Activated T-helper 2 cell treated with anti-CD3 and anti-CD28 coated beads, Interferon-gamma antibody, Interleukin-2, Interleukin-4, amounts not matched to agents 10 μg/mL and 5 μg/mL and 100 μg/mL, durations not matched to agents 14 hours and 24 hours and 36 hours (primary cell): ENCODE measurements around the gene MTG1. TPM values are rescaled to one million over a fixed set of nuclear protein-coding genes. Genes with fewer than 3 reads are reported as not detected.

ENCODE experiments used
- DNase-seq: peaks from one replicate; pipeline ENCODE4 v3.0.0; 2021; ENCODE audit warnings: low spot score
- H3K27ac Mint-ChIP-seq: one replicate; pipeline ENCODE4 v1.8.0; 2021; ENCODE audit warnings: mixed read lengths
- H3K27me3 Mint-ChIP-seq: one replicate; pipeline ENCODE4 v1.8.0; 2021; ENCODE audit warnings: low read depth, mixed read lengths
- H3K36me3 Mint-ChIP-seq: one replicate; pipeline ENCODE4 v1.8.0; 2021; ENCODE audit warnings: low read depth, mixed read lengths
- H3K4me1 Mint-ChIP-seq: one replicate; pipeline ENCODE4 v1.8.0; 2021; ENCODE audit warnings: low read depth, mixed read lengths
- H3K4me3 Mint-ChIP-seq: one replicate; pipeline ENCODE4 v1.8.0; 2021; ENCODE audit warnings: low read depth, mild to moderate bottlenecking, moderate library complexity, mixed read lengths
- H3K9me3 Mint-ChIP-seq: one replicate; pipeline ENCODE4 v1.8.0; 2021; ENCODE audit warnings: mixed read lengths
- intact Hi-C: fragments of 100-400 bp; cut with micrococcal nuclease; formaldehyde crosslinking; loops from one replicate; pipeline ENCODE4 v1.15.1; 2023
- total RNA-seq: library from RNA; stranded (reverse); gene quantifications from 2 replicates; pipeline ENCODE4 v1.2.3, GENCODE V29; 2022

MTG1 gene
- total RNA-seq = 67.6 and 69.0 TPM in 2 replicates

GRCh38 chr10:133394064-133394663, at the start of gene MTG1:
Gene MTG1, plus strand, starts transcription at chr10:133394157. Its CDS starts 64 bp downstream, at chr10:133394221.
- intact Hi-C loops = loop anchor here (1.0 to 5.0 kb wide), 2 partner anchors 37 to 67 kb away; no protein-coding TSS in a partner anchor
- Mint-ChIP-seq H3K4me1 (peaks cover 34% of the 10 kb centered on the region), H3K27ac (peak within 1 kb of the TSS; percentile 96), H3K27me3 (no peaks in the 10 kb centered on the region), H3K36me3 (peaks cover 43% of the 10 kb centered on the region), H3K9me3 (no peaks in the 10 kb centered on the region), H3K4me3 (peak within 1 kb of the TSS; percentile 96)
- DNase-seq = peak; percentile 93

DNA sequence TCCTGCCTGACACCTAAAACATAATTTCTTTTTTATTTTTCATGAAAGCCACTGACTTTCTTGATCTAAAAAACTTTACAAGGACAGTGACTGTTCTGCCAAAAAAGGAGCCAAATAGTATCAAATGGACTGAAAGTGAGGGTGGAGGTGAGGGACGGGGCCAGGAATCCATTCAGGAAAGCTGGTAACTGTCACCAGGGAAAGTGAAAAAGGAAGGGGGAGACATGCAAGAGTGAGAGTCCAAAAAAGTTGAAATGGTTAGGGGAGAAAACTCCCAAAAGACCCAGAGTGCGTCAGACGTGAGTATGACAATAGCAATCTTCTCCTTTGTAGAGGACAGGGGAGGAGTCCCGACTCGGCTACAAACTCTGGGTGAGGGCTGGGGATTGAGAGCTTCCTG, 49.7 kb upstream of the MTG1 start:
- Mint-ChIP-seq H3K9me3 (no peaks in the 10 kb centered on the region), H3K27ac (no peak overlapping the region), H3K36me3 (no peaks in the 10 kb centered on the region), H3K4me3 (no peak overlapping the region), H3K4me1 (peaks cover 2% of the 10 kb centered on the region), H3K27me3 (peaks cover 6% of the 10 kb centered on the region)
- DNase-seq = no peak
- intact Hi-C loops = no loop called here

DNA sequence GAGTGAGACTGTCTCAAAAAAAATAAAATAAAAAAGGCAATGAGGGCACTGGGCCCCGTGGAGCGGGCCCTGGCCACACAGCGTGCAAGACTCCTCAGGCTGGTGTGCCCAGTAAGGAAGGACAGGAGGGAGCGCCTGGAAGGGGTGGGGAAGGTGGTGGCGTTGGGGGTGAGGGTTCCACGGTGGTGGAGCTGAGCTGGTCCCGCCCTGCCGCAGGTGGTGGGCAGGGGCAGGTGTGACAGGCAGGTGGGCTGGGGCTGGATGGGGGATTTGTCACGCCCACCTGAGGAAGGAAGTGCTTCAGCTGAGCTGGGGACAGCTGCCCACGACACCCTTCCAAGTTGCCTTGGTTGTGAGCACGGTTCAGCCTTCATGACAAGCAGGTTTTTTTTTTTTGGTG, 47.5 kb upstream of the MTG1 start:
- H3K27ac Mint-ChIP-seq = no peak overlapping the region
- no peaks in the 10 kb centered on the region for H3K36me3 Mint-ChIP-seq
- H3K27me3 Mint-ChIP-seq = peaks cover 7% of the 10 kb centered on the region
- no peak for DNase-seq
- H3K4me3 Mint-ChIP-seq = no peak overlapping the region
- H3K4me1 Mint-ChIP-seq = peaks cover 2% of the 10 kb centered on the region
- no peaks in the 10 kb centered on the region for H3K9me3 Mint-ChIP-seq
- intact Hi-C loops = no loop called here

GRCh38 chr10:133347710-133348517, 46.0 kb upstream of the MTG1 start:
- H3K9me3 Mint-ChIP-seq = no peaks in the 10 kb centered on the region
- H3K27me3 Mint-ChIP-seq = peaks cover 7% of the 10 kb centered on the region
- H3K4me1 Mint-ChIP-seq = peaks cover 2% of the 10 kb centered on the region
- no peak for DNase-seq
- no peak overlapping the region for H3K4me3 Mint-ChIP-seq
- intact Hi-C loops = no loop called here
- no peak overlapping the region for H3K27ac Mint-ChIP-seq
- no peaks in the 10 kb centered on the region for H3K36me3 Mint-ChIP-seq

DNA sequence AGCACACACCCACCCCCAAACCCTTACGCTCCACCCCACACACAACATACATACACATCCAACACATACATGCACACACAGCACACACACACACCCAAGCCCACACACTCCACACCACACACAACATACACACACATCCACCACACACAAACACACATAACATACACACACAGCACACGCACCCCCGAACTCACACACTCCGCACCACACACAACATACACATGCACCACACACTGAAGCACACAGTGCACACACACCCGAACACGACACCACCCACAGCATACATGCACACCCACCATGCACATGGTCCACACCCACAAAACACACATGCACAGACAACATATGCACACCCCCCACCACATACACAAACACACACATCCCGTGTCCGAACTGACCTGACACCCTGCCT, 44.8 kb upstream of the MTG1 start:
- Mint-ChIP-seq H3K4me3 (no peak overlapping the region), H3K36me3 (no peaks in the 10 kb centered on the region), H3K27me3 (peaks cover 4% of the 10 kb centered on the region), H3K4me1 (peaks cover 2% of the 10 kb centered on the region), H3K9me3 (no peaks in the 10 kb centered on the region), H3K27ac (no peak overlapping the region)
- intact Hi-C loops = no loop called here
- DNase-seq = no peak

GRCh38 chr10:133349577-133350011, 44.4 kb upstream of the MTG1 start:
- H3K27ac Mint-ChIP-seq = no peak overlapping the region
- H3K4me1 Mint-ChIP-seq = peaks cover 2% of the 10 kb centered on the region
- H3K4me3 Mint-ChIP-seq = no peak overlapping the region
- no peaks in the 10 kb centered on the region for H3K9me3 Mint-ChIP-seq
- no peak for DNase-seq
- intact Hi-C loops = no loop called here
- H3K27me3 Mint-ChIP-seq = peaks cover 3% of the 10 kb centered on the region
- no peaks in the 10 kb centered on the region for H3K36me3 Mint-ChIP-seq

GRCh38 chr10:133350283-133350949, 43.5 kb upstream of the MTG1 start:
- Mint-ChIP-seq H3K4me1 (peaks cover 2% of the 10 kb centered on the region), H3K4me3 (no peak overlapping the region)
- intact Hi-C loops = no loop called here

GRCh38 chr10:133350950-133351329, 43.0 kb upstream of the MTG1 start:
- Mint-ChIP-seq H3K9me3 (no peaks in the 10 kb centered on the region), H3K36me3 (peaks cover under 1% of the 10 kb centered on the region), H3K4me1 (peaks cover 2% of the 10 kb centered on the region), H3K27me3 (peaks cover 3% of the 10 kb centered on the region), H3K4me3 (no peak overlapping the region), H3K27ac (no peak overlapping the region)
- intact Hi-C loops = no loop called here
- DNase-seq = no peak

More at GRCh38 chr10:133350283-133350949, 43.5 kb upstream of the MTG1 start:
- H3K9me3 Mint-ChIP-seq = no peaks in the 10 kb centered on the region
- peaks cover 3% of the 10 kb centered on the region for H3K27me3 Mint-ChIP-seq
- DNase-seq = no peak
- no peak overlapping the region for H3K27ac Mint-ChIP-seq
- H3K36me3 Mint-ChIP-seq = no peaks in the 10 kb centered on the region

- H3K9me3 Mint-ChIP-seq = no peaks in the 10 kb centered on the region
- H3K4me3 Mint-ChIP-seq = no peak overlapping the region
- intact Hi-C loops = no loop called here
- DNase-seq = no peak
- H3K27me3 Mint-ChIP-seq = peaks cover 3% of the 10 kb centered on the region
- H3K4me1 Mint-ChIP-seq = peaks cover 2% of the 10 kb centered on the region
- H3K36me3 Mint-ChIP-seq = peaks cover 4% of the 10 kb centered on the region
- no peak overlapping the region for H3K27ac Mint-ChIP-seq
Observed at GRCh38 chr10:133351408-133352318, 42.3 kb upstream of the MTG1 start.

- no peak for DNase-seq
- Mint-ChIP-seq H3K27me3 (peaks cover 3% of the 10 kb centered on the region), H3K9me3 (no peaks in the 10 kb centered on the region), H3K27ac (no peak overlapping the region), H3K36me3 (peaks cover 4% of the 10 kb centered on the region), H3K4me1 (peaks cover 2% of the 10 kb centered on the region), H3K4me3 (no peak overlapping the region)
- intact Hi-C loops = no loop called here
Observed at GRCh38 chr10:133353202-133353959, 40.6 kb upstream of the MTG1 start.

DNA sequence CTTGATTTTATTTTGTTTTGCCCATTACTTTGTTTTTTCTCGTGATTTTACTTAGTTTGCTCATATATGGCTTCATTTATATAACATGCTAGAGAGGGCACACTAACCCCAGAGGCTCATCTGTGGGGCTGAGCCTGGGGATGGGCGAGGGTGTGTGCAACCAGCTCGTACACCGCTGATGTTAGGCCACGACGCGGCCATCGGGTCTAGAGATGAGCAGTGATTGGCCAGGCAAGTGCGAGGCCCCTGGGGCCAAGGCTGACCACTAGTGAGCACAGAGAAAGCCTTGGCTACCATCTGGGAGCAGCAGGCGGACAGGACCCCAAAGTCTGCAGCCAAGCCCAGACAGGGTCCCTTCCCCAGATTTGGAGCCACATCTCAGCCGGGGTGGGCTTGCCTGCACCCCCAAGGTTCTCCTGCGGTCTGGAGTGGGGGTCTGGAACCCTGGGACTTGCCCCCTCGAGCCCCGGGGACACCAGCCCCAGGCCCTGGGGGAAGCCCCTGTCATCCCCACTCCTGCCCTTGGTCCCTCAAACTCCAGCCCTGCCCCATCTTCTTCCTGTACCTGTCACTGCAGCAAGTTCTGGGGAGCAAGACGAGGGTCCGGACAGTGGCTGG, 39.9 kb upstream of the MTG1 start:
- Mint-ChIP-seq H3K27me3 (peaks cover 2% of the 10 kb centered on the region), H3K4me3 (no peak overlapping the region), H3K36me3 (peaks cover 4% of the 10 kb centered on the region), H3K27ac (no peak overlapping the region), H3K9me3 (no peaks in the 10 kb centered on the region), H3K4me1 (peaks cover 2% of the 10 kb centered on the region)
- no peak for DNase-seq
- intact Hi-C loops = no loop called here
